Glutamatergic neuron (in vitro differentiated cells): ENCODE results near the gene NADSYN1. TPM values are rescaled to one million over a fixed set of nuclear protein-coding genes. Genes with fewer than 3 reads are reported as not detected.

Experiments used
- DNase-seq: peaks from one replicate; pipeline ENCODE4 v3.0.0; 2022
- H3K27ac Mint-ChIP-seq: one replicate; pipeline ENCODE4 v1.8.0; 2020; ENCODE audit warnings: mild to moderate bottlenecking, mixed read lengths, inconsistent platforms; ENCODE audit not compliant: unreplicated experiment
- H3K27me3 Mint-ChIP-seq: one replicate; pipeline ENCODE4 v1.8.0; 2020; ENCODE audit warnings: mild to moderate bottlenecking, moderate library complexity, mixed read lengths, inconsistent platforms; ENCODE audit not compliant: unreplicated experiment
- H3K36me3 Mint-ChIP-seq: one replicate; pipeline ENCODE4 v1.8.0; 2020; ENCODE audit warnings: mild to moderate bottlenecking, mixed read lengths, inconsistent platforms; ENCODE audit not compliant: unreplicated experiment
- H3K4me1 Mint-ChIP-seq: one replicate; pipeline ENCODE4 v1.8.0; 2020; ENCODE audit warnings: mild to moderate bottlenecking, low read depth, mixed read lengths, inconsistent platforms; ENCODE audit not compliant: unreplicated experiment
- H3K4me3 Mint-ChIP-seq: one replicate; pipeline ENCODE4 v1.8.0; 2020; ENCODE audit warnings: mild to moderate bottlenecking, mixed read lengths, inconsistent platforms; ENCODE audit not compliant: unreplicated experiment
- H3K9me3 Mint-ChIP-seq: one replicate; pipeline ENCODE4 v1.8.0; 2020; ENCODE audit warnings: mild to moderate bottlenecking, moderate library complexity, mixed read lengths, inconsistent platforms; ENCODE audit not compliant: unreplicated experiment
- total RNA-seq: library from RNA; stranded (reverse); fragmentation: NEBNext Ultra II Directional; extraction: Animal tissue kit (Norgen Biotek cat#: 25700); gene quantifications from one replicate; pipeline ENCODE4 v1.2.1, GENCODE V29; 2021; ENCODE audit not compliant: unreplicated experiment
- TF ChIP-seq, protein P1 (sequence below): fragments of 200-600 bp; sonication (generic); IDR thresholded peaks from one replicate; pipeline ENCODE4 v1.5.0; 2021; ENCODE audit not compliant: partially characterized antibody, unreplicated experiment

The NADSYN1 gene
- total RNA-seq, 1 donor from 2014 or later: 78.2 TPM

DNA sequence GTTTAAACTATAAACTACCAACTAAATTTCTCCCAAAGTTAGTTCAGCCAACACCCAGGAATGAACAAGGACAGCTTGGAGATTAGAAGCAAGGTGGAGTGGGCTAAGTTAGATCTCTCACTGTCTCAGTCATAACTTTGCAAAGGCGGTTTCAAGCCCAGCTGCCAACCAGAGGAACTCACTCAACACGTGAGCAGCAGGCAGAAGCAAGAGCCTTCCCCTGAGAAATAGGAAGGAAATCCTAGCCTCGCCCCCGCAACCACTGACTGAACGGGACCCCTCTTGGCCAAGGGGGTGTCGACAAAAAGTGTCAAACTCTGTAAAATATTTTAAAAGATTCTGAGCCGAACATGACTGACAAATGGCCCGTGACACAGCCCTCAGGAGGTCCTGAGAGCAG lies 90.9 kb downstream of the NADSYN1 start:
- H3K27ac Mint-ChIP-seq: no peak overlapping the region
- H3K4me3 Mint-ChIP-seq: no peak overlapping the region

DNA sequence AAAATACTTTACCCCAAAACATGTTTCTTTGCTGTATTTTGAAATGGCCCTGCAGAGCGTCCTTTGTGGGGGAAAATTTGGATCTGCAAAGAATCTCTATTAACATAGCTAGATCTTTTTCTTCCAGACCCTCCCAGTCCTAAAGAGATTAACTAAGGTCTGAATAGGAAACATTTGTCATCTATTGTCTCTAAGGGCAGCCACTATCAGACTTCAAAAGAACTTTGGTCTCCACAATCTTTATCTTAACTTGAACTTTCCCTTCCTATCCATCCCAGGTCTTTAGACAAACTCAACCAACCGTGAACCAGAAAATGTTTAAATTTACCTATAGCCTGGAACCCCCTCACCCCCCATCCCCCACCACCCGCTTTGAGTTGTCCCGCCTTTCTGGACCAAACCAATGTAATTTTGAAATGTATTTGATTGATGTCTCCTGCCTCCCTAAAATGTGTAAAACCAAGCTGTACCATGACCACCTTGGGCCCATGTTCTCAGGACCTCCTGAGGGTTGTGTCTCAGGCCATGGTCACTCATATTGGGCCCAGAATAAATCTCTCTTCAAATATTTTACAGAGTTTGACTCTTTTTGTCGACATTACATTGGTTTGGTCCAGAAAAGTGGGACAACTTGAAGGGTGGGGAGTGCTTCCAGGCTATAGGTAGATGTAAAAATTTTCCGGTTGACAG lies 91.7 kb downstream of the NADSYN1 start:
- no peak overlapping the region for H3K27ac Mint-ChIP-seq
- TF ChIP-seq, protein P1, sequence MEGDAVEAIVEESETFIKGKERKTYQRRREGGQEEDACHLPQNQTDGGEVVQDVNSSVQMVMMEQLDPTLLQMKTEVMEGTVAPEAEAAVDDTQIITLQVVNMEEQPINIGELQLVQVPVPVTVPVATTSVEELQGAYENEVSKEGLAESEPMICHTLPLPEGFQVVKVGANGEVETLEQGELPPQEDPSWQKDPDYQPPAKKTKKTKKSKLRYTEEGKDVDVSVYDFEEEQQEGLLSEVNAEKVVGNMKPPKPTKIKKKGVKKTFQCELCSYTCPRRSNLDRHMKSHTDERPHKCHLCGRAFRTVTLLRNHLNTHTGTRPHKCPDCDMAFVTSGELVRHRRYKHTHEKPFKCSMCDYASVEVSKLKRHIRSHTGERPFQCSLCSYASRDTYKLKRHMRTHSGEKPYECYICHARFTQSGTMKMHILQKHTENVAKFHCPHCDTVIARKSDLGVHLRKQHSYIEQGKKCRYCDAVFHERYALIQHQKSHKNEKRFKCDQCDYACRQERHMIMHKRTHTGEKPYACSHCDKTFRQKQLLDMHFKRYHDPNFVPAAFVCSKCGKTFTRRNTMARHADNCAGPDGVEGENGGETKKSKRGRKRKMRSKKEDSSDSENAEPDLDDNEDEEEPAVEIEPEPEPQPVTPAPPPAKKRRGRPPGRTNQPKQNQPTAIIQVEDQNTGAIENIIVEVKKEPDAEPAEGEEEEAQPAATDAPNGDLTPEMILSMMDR: no peak
- peaks cover 15% of the 10 kb centered on the region for H3K36me3 Mint-ChIP-seq
- peaks cover 11% of the 10 kb centered on the region for H3K9me3 Mint-ChIP-seq
- no peak for DNase-seq
- H3K4me1 Mint-ChIP-seq: no peaks in the 10 kb centered on the region
- H3K27me3 Mint-ChIP-seq: peaks cover 8% of the 10 kb centered on the region
- no peak overlapping the region for H3K4me3 Mint-ChIP-seq

More for the DNA sequence above, 90.9 kb downstream of the NADSYN1 start:
- peaks cover 15% of the 10 kb centered on the region for H3K36me3 Mint-ChIP-seq
- peaks cover 10% of the 10 kb centered on the region for H3K9me3 Mint-ChIP-seq
- H3K4me1 Mint-ChIP-seq: no peaks in the 10 kb centered on the region
- DNase-seq: no peak
- TF ChIP-seq, protein P1: no peak
- H3K27me3 Mint-ChIP-seq: peaks cover 8% of the 10 kb centered on the region

DNA sequence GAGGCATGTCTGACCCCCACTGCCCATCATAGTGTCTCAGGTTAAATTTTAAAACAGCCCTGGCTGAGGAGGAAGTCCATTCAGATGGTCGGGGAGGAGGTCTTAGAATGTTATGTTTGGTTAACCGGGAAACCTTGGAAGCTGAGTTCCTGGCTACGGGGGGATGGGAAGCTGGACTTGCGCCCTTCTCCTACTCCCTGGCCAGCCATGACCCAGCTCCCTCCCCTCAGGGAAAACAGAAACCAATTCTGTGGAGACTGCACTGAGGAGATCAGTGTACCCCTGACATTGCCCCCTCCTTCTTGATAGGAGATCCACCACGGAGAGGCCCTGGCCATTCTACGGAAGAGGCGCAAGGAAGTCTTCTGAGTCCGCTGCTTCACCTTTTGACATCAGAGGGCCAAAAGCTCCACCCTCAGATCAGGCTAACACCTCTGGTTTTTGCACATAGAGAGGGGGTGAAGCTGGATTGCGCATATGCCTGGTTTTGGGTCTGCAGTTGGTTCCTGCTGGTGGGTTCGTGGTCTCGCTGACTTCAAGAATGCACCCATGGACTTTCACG lies 92.5 kb downstream of the NADSYN1 start:
- Mint-ChIP-seq H3K27me3 (peaks cover 8% of the 10 kb centered on the region), H3K27ac (no peak overlapping the region), H3K4me1 (no peaks in the 10 kb centered on the region), H3K4me3 (no peak overlapping the region), H3K9me3 (peaks cover 10% of the 10 kb centered on the region), H3K36me3 (peaks cover 15% of the 10 kb centered on the region)
- TF ChIP-seq, protein P1: no peak
- no peak for DNase-seq

DNA sequence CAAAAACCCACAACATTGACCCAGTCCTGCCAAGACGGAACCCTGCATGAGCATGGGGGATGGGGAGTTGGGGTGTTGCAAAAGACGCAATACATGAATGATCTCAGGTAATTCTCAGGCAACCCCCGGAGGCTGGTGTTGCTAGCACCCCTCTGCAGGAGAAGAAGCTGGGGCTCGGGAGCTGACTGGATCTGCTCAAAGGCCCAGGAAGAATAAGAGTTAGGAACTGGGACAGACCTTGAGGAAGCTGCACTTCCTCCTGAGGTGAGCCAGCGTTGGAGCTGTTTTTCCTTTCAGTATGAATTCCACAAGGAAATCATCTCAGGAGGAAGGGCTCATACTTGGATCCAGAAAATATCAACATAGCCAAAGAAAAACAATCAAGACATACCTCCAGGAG lies 95.1 kb downstream of the NADSYN1 start, which contains the start of gene KRTAP5-9:
TSS of gene KRTAP5-9 (plus strand) at position 301 of the 400 bp plus-strand sequence. CDS start 238 bp downstream, outside the sequence.
- no peak for DNase-seq
- Mint-ChIP-seq H3K4me1 (no peaks in the 10 kb centered on the region), H3K4me3 (no peak within 1 kb of the TSS), H3K27me3 (peaks cover 8% of the 10 kb centered on the region), H3K27ac (no peak within 1 kb of the TSS), H3K36me3 (peaks cover 12% of the 10 kb centered on the region), H3K9me3 (peaks cover 8% of the 10 kb centered on the region)
- TF ChIP-seq, protein P1: no peak

DNA sequence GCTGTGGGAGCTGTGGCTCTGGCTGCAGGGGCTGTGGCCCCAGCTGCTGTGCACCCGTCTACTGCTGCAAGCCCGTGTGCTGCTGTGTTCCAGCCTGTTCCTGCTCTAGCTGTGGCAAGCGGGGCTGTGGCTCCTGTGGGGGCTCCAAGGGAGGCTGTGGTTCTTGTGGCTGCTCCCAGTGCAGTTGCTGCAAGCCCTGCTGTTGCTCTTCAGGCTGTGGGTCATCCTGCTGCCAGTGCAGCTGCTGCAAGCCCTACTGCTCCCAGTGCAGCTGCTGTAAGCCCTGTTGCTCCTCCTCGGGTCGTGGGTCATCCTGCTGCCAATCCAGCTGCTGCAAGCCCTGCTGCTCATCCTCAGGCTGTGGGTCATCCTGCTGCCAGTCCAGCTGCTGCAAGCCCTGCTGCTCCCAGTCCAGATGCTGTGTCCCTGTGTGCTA lies 95.7 kb downstream of the NADSYN1 start:
- no peaks in the 10 kb centered on the region for H3K4me1 Mint-ChIP-seq
- DNase-seq: no peak
- TF ChIP-seq, protein P1: no peak
- no peak overlapping the region for H3K4me3 Mint-ChIP-seq
- H3K27me3 Mint-ChIP-seq: peaks cover 8% of the 10 kb centered on the region
- H3K27ac Mint-ChIP-seq: no peak overlapping the region
- H3K36me3 Mint-ChIP-seq: peaks cover 12% of the 10 kb centered on the region
- peaks cover 8% of the 10 kb centered on the region for H3K9me3 Mint-ChIP-seq
